SK-N-SH (cell line): ENCODE data around the gene OSBPL2. TPM values are rescaled to one million over a fixed set of nuclear protein-coding genes. Genes with fewer than 3 reads are reported as not detected.

Experiments used
- CTCF ChIA-PET: fragments of 300-600, 350-600 bp; formaldehyde crosslinking; extraction: SDS; loops from one replicate; lab custom pipeline; 2021; lab: Yijun Ruan, JAX
- POLR2A ChIA-PET: fragments of 350-600 bp; sonication (Branson Sonifier 250); formaldehyde crosslinking; extraction: SDS; loops from one replicate; lab custom pipeline; 2020; ENCODE audit warnings: antibody characterized with exemption, inconsistent platforms; lab: Yijun Ruan, JAX
- DNase-seq: peaks from one replicate; pipeline ENCODE4 v3.0.0; 2012
- H2AFZ ChIP-seq: fragments of 200-600 bp; sonication (generic); 2 replicates; pipeline ENCODE4 v1.8.1; 2016; ENCODE audit warnings: antibody characterized with exemption, mild to moderate bottlenecking, low read depth
- H3F3A ChIP-seq: fragments of 200-600 bp; sonication (generic); replicated peaks from 2 replicates; pipeline ENCODE3; 2016; ENCODE audit warnings: antibody characterized with exemption, mild to moderate bottlenecking; ENCODE audit not compliant: insufficient read depth
- H3K27ac ChIP-seq, 2 experiments: fragments of 200-500 bp in 1 of 2; fragments of 200-600 bp in 1 of 2; sonication (Bioruptor generic) in 1 of 2; sonication (generic), shearing (Covaris generic) in 1 of 2; 2 replicates each; pipeline versions ENCODE4 v1.5.1 to v1.6.1; 2014 to 2016; ENCODE audit warnings: low read depth in 2 of 2, inconsistent platforms in 1 of 2, low read length in 1 of 2, mild to moderate bottlenecking in 1 of 2, mixed read lengths in 1 of 2
- H3K27me3 ChIP-seq: fragments of 200-600 bp; sonication (generic), shearing (Covaris generic); 2 replicates; pipeline ENCODE4 v1.6.1; 2016; ENCODE audit warnings: mixed run types; ENCODE audit not compliant: insufficient read depth
- H3K36me3 ChIP-seq, 2 experiments: fragments of 200-500 bp in 1 of 2; fragments of 200-600 bp in 1 of 2; sonication (Bioruptor generic) in 1 of 2; sonication (generic) in 1 of 2; replicated peaks in 1 of 2; 2 replicates each; pipeline versions ENCODE3 to v1.5.1; 2014 to 2016; ENCODE audit warnings: low read length in 1 of 2, mild to moderate bottlenecking in 1 of 2; ENCODE audit not compliant: insufficient read depth in 2 of 2, control insufficient read depth in 1 of 2
- H3K4me1 ChIP-seq, 2 experiments: fragments of 200-500 bp in 1 of 2; fragments of 200-600 bp in 1 of 2; sonication (Bioruptor generic) in 1 of 2; sonication (generic), shearing (Covaris generic) in 1 of 2; 2 replicates each; pipeline versions ENCODE4 v1.5.1 to v1.6.1; 2014 to 2016; ENCODE audit warnings: low read depth in 1 of 2, low read length in 1 of 2, mixed run types in 1 of 2; ENCODE audit not compliant: insufficient read depth in 2 of 2, control insufficient read depth in 1 of 2
- H3K4me2 ChIP-seq: fragments of 200-600 bp; sonication (generic), shearing (Covaris generic); 2 replicates; pipeline ENCODE4 v1.6.1; 2017; ENCODE audit warnings: mixed run types
- H3K4me3 ChIP-seq, 2 experiments: fragments of 200-500 bp in 1 of 2; fragments of 200-600 bp in 1 of 2; sonication (Bioruptor generic) in 1 of 2; sonication (generic), shearing (Covaris generic) in 1 of 2; 2 replicates each; pipeline versions ENCODE4 v1.5.1 to v1.8.1; 2014 to 2016; ENCODE audit warnings: low read depth in 2 of 2, inconsistent platforms in 1 of 2, low read length in 1 of 2, mild to moderate bottlenecking in 1 of 2, mixed read lengths in 1 of 2, moderate library complexity in 1 of 2
- H3K79me2 ChIP-seq: fragments of 200-600 bp; sonication (generic); 2 replicates; pipeline ENCODE4 v1.8.1; 2017; ENCODE audit warnings: mild to moderate bottlenecking; ENCODE audit not compliant: insufficient read depth
- H3K9ac ChIP-seq: fragments of 200-600 bp; sonication (generic); 2 replicates; pipeline ENCODE4 v1.6.1; 2017; ENCODE audit warnings: mixed run types
- H3K9me2 ChIP-seq: fragments of 200-600 bp; sonication (generic); 2 replicates; pipeline ENCODE4 v1.6.1; 2017; ENCODE audit warnings: mixed run types
- H3K9me3 ChIP-seq: fragments of 200-600 bp; sonication (generic); 2 replicates; pipeline ENCODE4 v1.6.1; 2017; ENCODE audit warnings: mixed run types, mild to moderate bottlenecking, moderate library complexity
- H4K20me1 ChIP-seq: fragments of 200-600 bp; sonication (generic); 2 replicates; pipeline ENCODE4 v1.6.1; 2017; ENCODE audit warnings: mild to moderate bottlenecking, mixed run types; ENCODE audit not compliant: insufficient read depth
- ELF1 ChIP-seq: IDR thresholded peaks from 2 replicates; pipeline ENCODE4 v1.4.0; 2012
- EP300 ChIP-seq, 2 experiments: IDR thresholded peaks; 2 replicates each; pipeline versions ENCODE4 v1.4.0 to v1.6.1; 2012; ENCODE audit warnings: borderline replicate concordance in 1 of 2, low read depth in 1 of 2, low read length in 1 of 2
- EZH2phosphoT487 ChIP-seq: fragments of 200-600 bp; sonication (generic); IDR thresholded peaks from 2 replicates; pipeline ENCODE4 v1.6.1; 2017; ENCODE audit warnings: low read depth, mixed run types, mild to moderate bottlenecking, antibody characterized with exemption, moderate library complexity, borderline replicate concordance
- FOSL2 ChIP-seq: IDR thresholded peaks from 2 replicates; pipeline ENCODE4 v1.4.0; 2012; ENCODE audit warnings: low read depth, mild to moderate bottlenecking, moderate library complexity, borderline replicate concordance
- FOXJ3 ChIP-seq: sonication (generic); formaldehyde crosslinking; IDR thresholded peaks from 2 replicates; pipeline ENCODE4 v1.5.1; 2020; ENCODE audit warnings: mild to moderate bottlenecking, missing genetic modification reagents
- GABPA ChIP-seq: IDR thresholded peaks from 2 replicates; pipeline ENCODE4 v1.4.0; 2012; ENCODE audit warnings: low read depth, mild to moderate bottlenecking
- IRF3 ChIP-seq: fragments of 150-350 bp; IDR thresholded peaks from 2 replicates; pipeline ENCODE4 v1.6.1; 2016; ENCODE audit warnings: mild to moderate bottlenecking, low read depth, low read length
- MEF2A ChIP-seq: IDR thresholded peaks from 2 replicates; pipeline ENCODE4 v1.4.0; 2012; ENCODE audit warnings: low read depth, borderline replicate concordance
- MXI1 ChIP-seq: IDR thresholded peaks from 2 replicates; pipeline ENCODE4 v1.6.1; 2012; ENCODE audit warnings: mild to moderate bottlenecking, low read depth, low read length, improper control_type of control experiment
- NFIC ChIP-seq: IDR thresholded peaks from 2 replicates; pipeline ENCODE4 v1.4.0; 2012; ENCODE audit warnings: borderline replicate concordance
- NRF1 ChIP-seq: IDR thresholded peaks from 2 replicates; pipeline ENCODE4 v1.6.1; 2012; ENCODE audit warnings: low read depth, mild to moderate bottlenecking, low read length
- RCOR1 ChIP-seq: fragments of 150-350 bp; IDR thresholded peaks from 2 replicates; pipeline ENCODE4 v1.6.1; 2017; ENCODE audit warnings: antibody characterized with exemption, low read length
- SMC3 ChIP-seq: IDR thresholded peaks from 2 replicates; pipeline ENCODE4 v1.6.1; 2012; ENCODE audit warnings: low read depth, low read length, improper control_type of control experiment
- TAF1 ChIP-seq: IDR thresholded peaks from 2 replicates; pipeline ENCODE4 v1.6.1; 2012; ENCODE audit warnings: low read depth, mild to moderate bottlenecking, low read length, moderate library complexity, borderline replicate concordance
- TCF12 ChIP-seq: IDR thresholded peaks from 2 replicates; pipeline ENCODE4 v1.4.0; 2012
- USF2 ChIP-seq: fragments of 150-350 bp; IDR thresholded peaks from 2 replicates; pipeline ENCODE4 v1.6.1; 2017; ENCODE audit warnings: antibody characterized with exemption, low read length, low read depth, borderline replicate concordance
- YY1 ChIP-seq: IDR thresholded peaks from 2 replicates; pipeline ENCODE4 v1.4.0; 2012; ENCODE audit warnings: low read depth, mild to moderate bottlenecking
- ZBTB33 ChIP-seq: IDR thresholded peaks from 2 replicates; pipeline ENCODE4 v1.4.0; 2012; ENCODE audit warnings: low read depth, borderline replicate concordance
- WGBS: methylation state at CpG from one replicate; pipeline ENCODE4 v1.1.6; 2017; ENCODE audit warnings: low lambda C conversion rate; 5-methylcytosine and 5-hydroxymethylcytosine counted together
- polyA plus RNA-seq, 3 experiments: library from polyadenylated mRNA; depleted of rRNA; stranded (reverse); fragments of >200 nt; gene quantifications; 2 replicates each; pipeline ENCODE4 v1.2.3, GENCODE V29; 2012

OSBPL2 gene
- polyA plus RNA-seq, 1 of the 3 experiments (the other 2 are of a cell fraction) = 17.7 TPM

GRCh38 chr20:62192635-62193034 is 45.7 kb upstream of the OSBPL2 start:
- H3K36me3 ChIP-seq = peaks cover 16 to 35% of the 10 kb centered on the region in 2 experiments
- H3K27me3 ChIP-seq = no peaks in the 10 kb centered on the region
- H3K27ac ChIP-seq = no peak overlapping the region
- H3K9ac ChIP-seq = no peak overlapping the region
- WGBS = 97% methylated on average over 5 of the region's 10 CpGs
- H3K9me3 ChIP-seq = no peaks in the 10 kb centered on the region
- CTCF ChIA-PET = no interaction called here
- TF ChIP-seq TAF1 (no peak), RCOR1 (no peak), FOXJ3 (CRISPR knock-in tag) (no peak), MXI1 (no peak), EZH2phosphoT487 (no peak), GABPA (no peak), ELF1 (no peak), EP300 (IDR thresholded peaks at IDR 0.05; ENCODE audit: borderline replicate concordance in 1 of 2, low read depth in 1 of 2, low read length in 1 of 2) (no peak), SMC3 (no peak)
- peaks cover 48% of the 10 kb centered on the region for H3K79me2 ChIP-seq
- no peak overlapping the region for H3K4me2 ChIP-seq
- no peak for DNase-seq
- H3K4me1 ChIP-seq = no peaks in the 10 kb centered on the region
- no peaks in the 10 kb centered on the region for H3F3A ChIP-seq
- H4K20me1 ChIP-seq = peaks cover 4% of the 10 kb centered on the region; the same call in 1 of the 2 replicates
- no peak overlapping the region for H3K4me3 ChIP-seq
- no peaks in the 10 kb centered on the region for H3K9me2 ChIP-seq
- no peak overlapping the region for H2AFZ ChIP-seq
- POLR2A ChIA-PET = no interaction called here

- TF ChIP-seq FOXJ3 (CRISPR knock-in tag) (no peak), TCF12 (no peak), IRF3 (no peak), GABPA (no peak), MEF2A (no peak), ZBTB33 (no peak), MXI1 (no peak), NRF1 (no peak), NFIC (no peak), SMC3 (no peak), YY1 (no peak), USF2 (no peak), EP300 (IDR thresholded peaks at IDR 0.05; ENCODE audit: borderline replicate concordance in 1 of 2, low read depth in 1 of 2, low read length in 1 of 2) (no peak), FOSL2 (no peak)
- ChIA-PET CTCF (no interaction called here), POLR2A (no interaction called here)
- Histone ChIP-seq H3K27ac (no peak overlapping the region), H2AFZ (no peak overlapping the region), H3K36me3 (peaks cover 23 to 42% of the 10 kb centered on the region in 2 experiments), H3K79me2 (peaks cover 40% of the 10 kb centered on the region), H3K4me2 (no peak overlapping the region), H3K4me1 (no peaks in the 10 kb centered on the region), H3K27me3 (no peaks in the 10 kb centered on the region), H3K9me2 (no peaks in the 10 kb centered on the region), H3F3A (no peaks in the 10 kb centered on the region), H4K20me1 (peaks cover 4% of the 10 kb centered on the region; the same call in 1 of the 2 replicates), H3K4me3 (no peak overlapping the region), H3K9me3 (no peaks in the 10 kb centered on the region), H3K9ac (no peak overlapping the region)
- DNase-seq = no peak
- 91% methylated on average over 29 of the region's 29 CpGs for WGBS
Observed at GRCh38 chr20:62193079-62194025, 45.0 kb upstream of the OSBPL2 start.
